Measurements from ENCODE around the gene THBD.

THBD gene

GRCh38 chr20:23011008-23011721, 38.3 kb downstream of the THBD start:
- no peak overlapping the region for H3K4me3 ChIP-seq (ENCODE audit: low read length)
- TF ChIP-seq CTCF (conservative IDR thresholded peaks at IDR 0.05; ENCODE audit: low read depth, low read length), result no peak
- DNase-seq (ENCODE audit: low read depth), result no peak

- TF ChIP-seq CTCF (conservative IDR thresholded peaks at IDR 0.05; ENCODE audit: low read depth, low read length), result no peak
- no peak for DNase-seq (ENCODE audit: low read depth)
- H3K4me3 ChIP-seq (ENCODE audit: low read length), result no peak overlapping the region
These were observed 39.4 kb downstream of the THBD start for GRCh38 chr20:23010096-23010495.

- no peak for DNase-seq (ENCODE audit: low read depth)
- H3K4me3 ChIP-seq (ENCODE audit: low read length), result no peak overlapping the region
- no peak for TF ChIP-seq CTCF (conservative IDR thresholded peaks at IDR 0.05; ENCODE audit: low read depth, low read length)
These were observed 39.8 kb downstream of the THBD start for GRCh38 chr20:23009636-23010035.

- DNase-seq (ENCODE audit: low read depth), result no peak
- no peak for TF ChIP-seq CTCF (conservative IDR thresholded peaks at IDR 0.05; ENCODE audit: low read depth, low read length)
- no peak overlapping the region for H3K4me3 ChIP-seq (ENCODE audit: low read length)
These were observed 40.8 kb downstream of the THBD start for GRCh38 chr20:23008667-23009066.

- H3K4me3 ChIP-seq (ENCODE audit: low read length), result no peak overlapping the region
- TF ChIP-seq CTCF (conservative IDR thresholded peaks at IDR 0.05; ENCODE audit: low read depth, low read length), result no peak
- DNase-seq (ENCODE audit: low read depth), result no peak
These were observed 41.4 kb downstream of the THBD start for GRCh38 chr20:23007886-23008655.

- no peak for TF ChIP-seq CTCF (conservative IDR thresholded peaks at IDR 0.05; ENCODE audit: low read depth, low read length)
- no peak for DNase-seq (ENCODE audit: low read depth)
- no peak overlapping the region for H3K4me3 ChIP-seq (ENCODE audit: low read length)
These were observed 42.0 kb downstream of the THBD start for GRCh38 chr20:23007462-23007861.

GRCh38 chr20:23005776-23006175, 43.7 kb downstream of the THBD start:
- H3K4me3 ChIP-seq (ENCODE audit: low read length), result no peak overlapping the region
- no peak for TF ChIP-seq CTCF (conservative IDR thresholded peaks at IDR 0.05; ENCODE audit: low read depth, low read length)
- no peak for DNase-seq (ENCODE audit: low read depth)

All from retinal pigment epithelial cell (primary cell).